Right lobe of liver (tissue), 4 donors: ENCODE measurements around the gene RNF145.

Source experiments
- CTCF ChIP-seq, 4 donors: fragments of 200-600 bp in 3 of 4; fragments of 450-650 bp in 1 of 4; IDR thresholded peaks; one replicate each; pipeline versions ENCODE4 v1.5.1 to v1.8.0; 2016 to 2022; ENCODE audit warnings: antibody characterized with exemption in 4 of 4, mild to moderate bottlenecking in 2 of 4
- POLR2A ChIP-seq: fragments of 450-650 bp; IDR thresholded peaks from one replicate; pipeline ENCODE4 v1.6.1; 2017; ENCODE audit warnings: antibody characterized with exemption, mild to moderate bottlenecking
- donor health status: DM: no; HTN: no; CAD: no.
- donor health status: DM: no; HTN: no; CAD: no.
- donor health status: DM: no; HTN: yes; CAD: no.

DNA sequence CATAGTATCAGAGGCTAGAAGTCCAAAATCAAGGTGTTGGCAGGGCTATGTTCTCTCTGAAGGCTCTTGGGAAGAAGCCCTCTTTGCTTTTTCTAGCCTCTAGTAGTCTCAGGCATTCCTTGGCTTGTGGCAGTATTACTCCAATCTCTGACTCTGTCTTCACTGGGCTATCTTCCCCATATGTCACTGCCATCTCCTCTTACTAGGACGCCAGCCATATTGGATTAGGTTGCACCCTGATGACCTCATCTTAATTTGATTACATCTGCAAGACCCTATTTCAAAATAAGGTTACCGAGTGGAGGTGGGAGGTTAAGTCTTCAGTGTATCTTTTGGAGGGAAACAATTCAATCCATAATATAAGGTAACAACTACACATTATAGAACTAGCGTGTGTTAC is 88.3 kb downstream of the RNF145 start:
- TF ChIP-seq CTCF (IDR thresholded peaks at IDR 0.05), result no peak
- TF ChIP-seq POLR2A, result no peak
